Activated T-cell treated with anti-CD3 and anti-CD28 coated beads for 1 hour (primary cell): ENCODE results near the gene ETS2.
A peak's percentile ranks its signal among the peaks of the same experiment; 100 is the strongest.

Experiments
- DNase-seq: peaks from one replicate; pipeline ENCODE4 v3.0.0-alpha.2; 2020; ENCODE audit warnings: low read depth

ETS2 gene

DNA sequence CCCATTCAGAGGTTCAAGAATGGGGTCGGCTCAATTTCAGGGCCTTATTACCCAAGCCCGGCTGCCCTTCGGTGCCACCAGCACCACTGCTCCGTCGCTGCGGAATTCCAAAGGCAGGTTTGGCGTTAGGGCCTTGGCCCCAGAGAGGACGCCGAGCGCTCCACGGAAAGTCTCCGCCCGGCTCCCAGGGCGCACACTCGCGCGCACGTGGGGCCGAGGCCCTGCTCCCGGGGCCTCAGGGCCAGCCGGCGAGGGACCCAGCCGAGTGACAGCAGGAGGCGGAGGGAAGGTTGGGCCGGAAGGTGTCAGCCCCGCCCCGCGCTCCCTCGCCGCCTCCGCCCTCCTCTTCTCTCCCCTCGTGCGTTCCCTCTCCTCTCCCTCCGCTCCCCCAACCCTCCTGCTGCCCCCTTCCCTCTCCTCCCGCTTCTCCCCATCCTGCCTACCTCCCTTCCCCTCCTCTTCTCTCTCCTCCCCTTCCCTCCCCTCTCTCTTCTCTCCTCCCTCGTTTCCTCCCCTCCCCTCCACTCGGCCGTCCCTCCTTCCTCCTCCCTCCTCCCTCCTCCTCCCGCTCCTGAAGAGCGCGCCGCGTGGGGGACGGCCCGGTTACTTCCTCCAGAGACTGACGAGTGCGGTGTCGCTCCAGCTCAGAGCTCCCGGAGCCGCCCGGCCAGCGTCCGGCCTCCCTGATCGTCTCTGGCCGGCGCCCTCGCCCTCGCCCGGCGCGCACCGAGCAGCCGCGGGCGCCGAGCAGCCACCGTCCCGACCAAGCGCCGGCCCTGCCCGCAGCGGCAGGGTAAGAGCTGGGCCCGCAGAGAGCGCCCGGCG is at the start of gene ETS2:
ETS2 (plus strand) TSS at position 602 of the 825 bp plus-strand sequence. CDS start 4,106 bp downstream, outside the sequence.
- DNase-seq, result peak; percentile 54

DNA sequence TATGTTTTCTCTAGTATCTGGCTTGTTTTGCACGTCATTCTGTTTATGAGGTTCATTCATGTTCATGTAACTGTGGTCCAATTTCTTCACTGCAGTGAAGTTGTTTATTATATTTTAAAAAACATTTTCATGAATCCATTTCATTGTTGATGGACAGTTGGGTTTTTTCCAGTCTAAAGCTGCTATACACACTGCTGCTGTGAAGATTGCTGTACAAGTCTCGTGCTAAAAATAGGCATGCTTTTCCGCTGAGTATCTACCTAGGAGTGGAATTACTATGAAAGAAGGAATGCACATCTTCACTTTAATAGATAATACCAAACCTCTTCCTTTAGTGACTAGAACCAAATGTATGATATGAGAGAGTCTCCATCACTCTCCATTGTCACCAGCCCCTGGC is 49.0 kb upstream of the ETS2 start:
- DNase-seq, result no peak

DNA sequence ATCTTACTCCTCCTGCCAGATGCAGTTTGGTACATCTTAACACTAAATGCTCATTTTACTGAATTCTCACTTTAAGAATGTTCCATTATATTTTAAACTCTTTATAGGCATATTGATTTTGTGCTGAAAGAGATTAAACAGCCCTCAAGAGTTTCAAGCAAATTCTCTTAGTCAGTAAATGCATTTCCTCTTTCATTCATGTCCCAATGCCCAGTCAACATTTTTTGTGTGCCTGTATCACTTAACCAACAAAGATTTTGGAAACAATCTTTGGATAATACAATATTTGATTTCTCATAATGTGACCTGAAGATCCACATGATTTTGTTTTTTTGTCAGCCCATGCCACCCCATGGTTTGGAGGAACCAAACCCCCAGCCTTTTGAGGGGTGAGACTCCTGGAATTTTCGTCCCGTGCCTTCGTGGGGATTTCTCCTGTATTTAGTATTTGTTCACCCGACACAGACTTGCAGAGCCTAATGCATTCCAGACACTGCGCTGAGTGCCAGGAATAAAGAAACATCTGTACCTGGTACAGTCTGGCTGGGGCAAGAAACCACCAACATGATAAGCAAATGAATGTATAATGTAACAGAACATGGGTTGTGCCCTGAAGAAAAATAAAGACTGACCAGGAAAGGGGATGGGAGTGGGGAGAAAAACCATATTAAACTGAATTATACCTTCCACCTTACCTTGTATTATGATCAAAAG is 47.1 kb upstream of the ETS2 start:
- no peak for DNase-seq

DNA sequence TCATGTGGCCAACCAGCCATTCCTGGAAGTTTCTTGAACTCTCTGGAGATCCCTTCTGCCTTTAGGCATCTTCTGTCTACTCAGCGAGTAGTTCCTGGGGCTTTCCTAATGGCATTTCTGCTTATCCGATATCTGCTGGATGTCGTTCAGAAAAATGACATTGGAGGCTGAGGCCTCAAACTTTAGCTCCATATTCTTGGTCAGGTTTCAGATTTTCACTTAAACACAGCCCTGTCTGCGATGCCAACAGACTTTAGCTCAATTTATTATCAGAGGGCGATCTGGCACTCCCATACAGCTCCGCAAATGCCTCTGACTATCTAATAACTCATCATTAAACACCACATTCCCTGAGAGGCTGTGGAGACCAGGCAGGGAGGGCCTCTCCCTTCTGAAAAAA is 46.3 kb upstream of the ETS2 start:
- no peak for DNase-seq

DNA sequence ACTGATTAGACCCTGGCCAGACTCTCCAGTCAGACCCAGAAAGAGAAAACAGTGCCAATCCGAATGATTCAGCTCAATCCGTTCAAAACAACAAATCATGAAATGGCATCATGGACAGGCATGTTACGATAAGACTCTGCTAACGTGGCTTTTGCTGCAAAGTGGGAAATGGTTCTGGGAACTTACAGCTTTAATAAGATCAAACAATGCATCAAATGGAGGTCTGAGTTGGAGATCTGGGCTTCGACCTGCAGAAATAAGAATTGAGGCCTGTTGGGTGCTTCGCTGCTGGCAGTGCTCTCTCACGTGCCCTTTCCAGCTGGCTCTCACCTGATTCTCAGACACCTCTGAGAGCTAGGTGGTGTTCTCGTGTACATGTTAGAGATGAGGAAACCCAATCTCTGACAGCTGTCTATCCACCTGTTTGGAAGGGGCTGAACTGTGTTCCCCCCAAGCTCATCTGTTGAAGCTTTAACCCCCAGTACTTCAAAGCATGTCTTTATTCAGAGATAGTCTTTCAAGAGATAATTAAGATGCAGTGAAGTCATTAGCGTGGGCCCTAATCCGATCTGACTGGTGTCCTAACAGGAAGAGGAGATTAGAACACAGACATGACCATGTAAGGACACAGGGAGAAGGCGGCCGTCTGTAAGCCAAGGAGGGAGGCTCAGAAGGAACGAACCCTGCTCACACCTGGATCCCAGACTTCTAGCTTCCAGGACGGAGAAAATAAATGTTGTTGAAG is 45.5 kb upstream of the ETS2 start:
- no peak for DNase-seq

DNA sequence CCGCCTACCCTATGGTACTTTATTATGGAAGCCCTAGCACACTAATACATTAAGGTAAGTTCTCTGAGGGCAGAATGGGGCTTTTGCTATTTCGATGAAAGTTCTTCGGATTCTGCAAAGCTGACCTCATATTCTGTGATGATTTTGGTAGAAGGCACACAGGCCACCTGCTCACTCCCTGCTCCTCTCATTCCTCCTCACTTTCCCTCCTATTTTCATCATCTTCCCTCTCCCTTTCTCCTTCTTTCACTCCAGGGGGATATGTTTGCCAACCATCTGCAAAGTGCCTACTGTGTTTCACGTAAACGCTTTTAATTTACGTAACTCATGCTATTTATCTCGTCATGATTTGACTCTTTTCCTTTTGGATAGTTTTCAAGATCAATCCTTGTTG is 45.0 kb upstream of the ETS2 start:
- no peak for DNase-seq

DNA sequence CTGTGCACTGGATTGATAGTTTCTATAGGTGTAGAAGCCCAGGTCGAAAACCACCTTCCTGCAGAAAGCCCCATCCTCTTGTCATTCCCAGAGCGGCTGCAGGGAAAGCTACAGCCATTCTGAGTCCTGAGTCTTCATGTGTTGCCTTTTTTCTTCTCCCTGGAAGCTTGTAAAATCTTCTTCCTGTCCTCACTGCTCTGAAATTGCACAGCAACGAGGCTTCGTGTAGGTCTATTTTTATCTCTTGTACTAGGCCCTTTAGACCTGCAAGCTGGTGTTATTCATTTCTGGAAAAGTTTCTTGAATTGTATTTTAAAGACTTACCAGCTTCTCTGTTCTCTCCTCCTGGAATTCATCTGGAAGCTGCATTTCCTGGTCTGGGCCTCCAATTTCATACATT is 44.2 kb upstream of the ETS2 start:
- no peak for DNase-seq

DNA sequence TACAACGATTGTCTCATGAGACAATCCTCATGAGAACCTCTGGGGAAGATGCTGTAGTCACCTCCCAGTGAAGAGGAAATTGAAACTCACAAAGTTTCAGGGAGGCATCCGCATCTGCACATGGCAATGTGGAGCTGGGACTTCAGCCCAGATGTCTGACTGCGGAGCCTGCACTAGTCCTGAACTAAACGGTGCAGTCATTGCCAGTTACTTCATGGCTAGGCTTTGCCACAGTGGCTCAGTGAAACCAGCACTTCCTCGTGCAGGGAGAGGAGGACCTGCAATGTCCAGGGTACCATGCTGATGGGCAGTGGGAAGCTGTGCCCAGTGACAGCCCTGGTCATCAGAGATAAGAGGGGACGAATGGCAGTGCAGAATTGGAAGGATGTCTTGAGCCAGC is 40.7 kb upstream of the ETS2 start:
- DNase-seq, result no peak

DNA sequence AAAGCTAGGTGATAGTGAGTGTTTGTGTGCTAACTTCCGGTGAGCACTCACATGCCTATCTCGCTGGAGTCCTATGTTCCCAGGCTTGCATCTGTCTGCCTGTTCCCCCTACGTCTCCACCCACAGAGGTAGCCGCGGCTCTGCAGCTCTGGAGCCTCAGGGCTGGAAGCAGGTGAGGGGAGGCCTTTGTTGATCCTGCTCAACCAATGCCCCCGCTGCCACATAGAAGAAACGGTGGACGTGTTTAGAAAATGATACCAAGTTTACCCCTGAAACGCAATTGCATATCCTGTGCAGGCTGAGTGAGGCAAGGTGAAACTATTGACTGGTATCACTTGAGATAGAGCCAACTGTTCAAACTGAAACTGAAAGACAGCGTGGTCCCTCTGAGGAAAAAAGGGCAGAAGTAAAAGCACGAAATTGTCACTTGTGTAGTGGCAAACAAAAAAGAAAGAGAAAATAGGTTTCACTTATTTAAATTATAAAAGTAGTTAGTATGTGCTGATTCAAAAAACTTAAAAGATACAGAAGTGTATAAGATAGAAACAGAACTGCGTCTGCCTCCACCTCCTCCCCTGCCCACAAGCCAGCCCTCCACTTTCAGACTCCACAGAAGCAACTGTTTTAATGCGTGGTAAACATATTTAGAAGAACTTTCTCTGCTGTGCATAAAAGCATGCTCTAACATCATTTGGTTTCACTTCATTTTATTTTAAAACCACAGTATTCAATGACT is 38.6 kb upstream of the ETS2 start:
- DNase-seq, result peak; percentile 29

DNA sequence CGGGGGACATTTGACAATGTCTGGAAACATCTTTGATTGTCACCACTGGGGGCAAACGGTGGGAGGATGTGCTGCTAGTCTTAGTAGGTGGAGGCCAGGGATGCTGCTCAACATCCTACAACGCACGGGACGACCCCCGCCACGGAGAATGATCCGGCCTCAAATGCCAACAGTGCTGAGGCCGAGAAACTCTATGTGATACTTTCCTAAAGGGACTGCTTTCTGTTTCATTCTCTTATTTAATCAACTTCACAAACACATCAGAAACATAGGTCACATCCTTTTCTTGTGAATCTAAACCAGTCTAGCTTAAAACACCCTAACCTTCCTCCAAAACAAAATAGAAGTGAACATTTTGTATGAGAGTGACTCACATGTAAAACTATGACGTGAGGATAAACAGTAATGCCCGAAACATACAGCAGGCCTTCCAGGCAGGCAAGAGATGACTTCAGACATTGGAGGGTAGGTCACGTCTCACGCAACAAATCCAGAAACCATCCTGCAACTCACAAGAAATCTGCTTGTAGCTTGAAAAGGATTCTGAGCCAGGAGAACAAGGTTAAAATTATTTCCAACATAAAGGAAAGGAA is 37.2 kb upstream of the ETS2 start:
- no peak for DNase-seq

DNA sequence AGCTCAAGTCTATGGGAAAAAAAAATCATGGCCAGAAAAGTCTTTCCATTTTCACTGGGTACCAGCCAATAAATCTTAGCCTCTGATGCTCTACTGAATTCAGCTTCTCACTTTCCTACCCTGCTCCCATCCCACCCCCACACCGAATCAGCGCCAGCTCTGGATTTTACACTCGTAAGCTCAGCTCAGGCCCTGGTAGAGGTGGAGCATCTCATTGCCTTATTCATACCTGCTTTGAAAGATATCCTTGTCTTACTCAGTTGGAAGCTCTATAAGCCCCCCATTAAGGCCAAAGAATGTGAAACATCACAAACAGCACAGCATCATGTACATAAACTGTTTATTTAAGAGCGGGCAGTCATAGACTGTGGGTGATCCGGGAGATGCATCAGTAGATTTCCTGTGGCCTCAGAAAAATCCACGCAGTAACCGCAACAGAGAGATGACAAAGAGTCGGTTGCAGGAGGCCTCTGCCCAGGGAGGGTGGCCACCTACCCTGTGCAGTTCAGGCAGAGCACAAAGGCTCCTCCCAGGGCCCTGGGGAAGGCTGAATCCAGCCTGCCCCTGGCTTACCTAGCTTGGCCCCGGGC is 36.4 kb upstream of the ETS2 start:
- DNase-seq, result no peak

DNA sequence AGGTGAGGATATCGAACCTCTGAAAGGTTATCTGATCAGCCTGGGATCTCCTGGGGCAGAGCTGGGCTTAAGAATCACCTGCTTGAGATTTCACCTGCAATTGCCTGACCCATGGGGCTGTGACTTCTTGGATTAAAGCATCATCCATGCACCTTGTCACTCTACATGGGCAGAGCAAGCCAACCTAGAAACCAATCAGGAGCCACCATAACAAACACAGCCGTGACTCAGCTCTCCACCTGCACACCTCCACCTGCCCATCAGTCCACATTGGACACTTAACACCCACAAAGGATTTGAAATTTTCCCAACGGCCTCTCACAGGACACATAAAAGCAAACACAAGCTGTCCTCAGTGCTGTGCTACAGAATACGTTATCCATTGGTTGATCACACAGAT is 35.1 kb upstream of the ETS2 start:
- no peak for DNase-seq

DNA sequence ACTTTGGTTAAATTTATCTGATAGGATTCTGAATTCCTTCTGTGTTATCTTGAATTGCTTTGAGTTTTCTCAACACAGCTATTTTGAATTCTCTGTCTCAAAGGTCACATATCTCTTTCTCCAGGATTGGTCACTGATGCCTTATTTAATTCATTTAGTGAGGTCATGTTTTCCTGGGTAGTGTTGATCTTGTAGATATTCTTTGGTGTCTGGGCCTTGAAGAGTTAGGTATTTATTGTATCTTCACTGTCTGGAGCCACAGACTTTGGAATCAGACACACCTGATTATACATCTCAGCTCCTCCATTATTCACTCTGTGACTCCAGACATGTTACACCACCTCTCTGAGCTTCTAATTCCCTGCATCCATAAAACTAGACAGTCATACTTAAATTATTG is 34.2 kb upstream of the ETS2 start:
- DNase-seq, result no peak

DNA sequence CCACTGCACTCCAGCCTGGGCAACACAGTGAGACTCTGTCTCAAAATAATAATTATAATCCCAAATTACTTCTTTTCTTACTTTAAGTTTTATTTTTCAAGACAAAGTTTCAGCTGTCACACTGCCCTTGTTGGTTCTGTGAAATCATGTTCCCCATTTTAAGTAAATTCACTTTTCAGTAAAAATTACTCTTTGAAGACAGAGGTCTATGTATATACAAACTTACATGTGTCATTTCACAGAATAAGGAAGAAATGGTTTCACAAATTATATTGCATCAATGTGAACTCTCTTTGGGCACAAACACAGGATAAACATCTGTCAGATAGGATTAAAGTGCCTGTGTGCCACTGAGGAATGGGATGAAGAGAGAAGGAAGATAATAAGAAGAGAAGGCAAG is 33.1 kb upstream of the ETS2 start:
- no peak for DNase-seq

DNA sequence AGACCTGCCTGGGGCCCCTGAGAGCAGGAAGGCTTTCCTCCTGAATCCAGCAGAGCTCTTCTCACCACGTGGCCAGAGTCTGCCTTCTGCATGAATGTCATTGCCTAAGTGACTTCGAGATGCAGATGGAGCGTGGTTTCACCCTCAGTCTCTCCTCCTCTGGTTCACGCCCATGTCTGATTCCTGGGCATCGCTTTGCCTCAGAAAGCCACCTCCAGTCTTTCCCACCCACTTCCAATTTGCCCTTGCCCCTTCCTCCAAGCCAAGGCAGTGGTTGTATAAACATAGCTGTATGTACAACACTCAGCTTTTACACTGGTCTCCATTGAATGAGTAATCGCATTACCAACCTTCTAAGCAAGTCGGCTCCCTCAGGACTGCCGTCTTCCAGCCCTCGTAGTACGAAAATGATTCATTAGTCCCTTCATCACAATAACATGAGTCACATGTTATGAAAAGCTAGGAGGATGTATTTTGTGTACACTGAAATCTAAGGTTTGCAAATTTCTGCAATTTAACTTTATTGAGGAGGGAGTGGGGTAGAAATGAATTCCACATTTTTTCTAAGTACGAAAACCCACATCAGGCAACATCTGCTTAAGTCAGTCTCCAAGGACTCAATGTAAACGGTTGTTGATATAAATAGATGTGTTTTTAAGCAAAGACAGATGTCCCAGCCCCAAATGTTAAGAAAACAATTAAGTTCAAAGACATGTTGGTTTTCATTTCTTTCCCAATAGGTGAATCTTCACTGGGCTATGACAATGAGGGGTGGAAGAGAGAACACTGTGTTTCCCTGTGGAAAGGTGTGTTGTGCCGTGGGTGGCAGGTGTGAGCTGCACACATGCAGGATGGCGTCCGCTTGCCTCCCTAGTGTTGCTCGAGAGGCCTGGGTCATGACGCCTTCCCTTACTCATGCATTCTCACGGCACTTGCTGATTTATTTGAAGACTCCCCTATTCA is 32.3 kb upstream of the ETS2 start:
- DNase-seq, result no peak

DNA sequence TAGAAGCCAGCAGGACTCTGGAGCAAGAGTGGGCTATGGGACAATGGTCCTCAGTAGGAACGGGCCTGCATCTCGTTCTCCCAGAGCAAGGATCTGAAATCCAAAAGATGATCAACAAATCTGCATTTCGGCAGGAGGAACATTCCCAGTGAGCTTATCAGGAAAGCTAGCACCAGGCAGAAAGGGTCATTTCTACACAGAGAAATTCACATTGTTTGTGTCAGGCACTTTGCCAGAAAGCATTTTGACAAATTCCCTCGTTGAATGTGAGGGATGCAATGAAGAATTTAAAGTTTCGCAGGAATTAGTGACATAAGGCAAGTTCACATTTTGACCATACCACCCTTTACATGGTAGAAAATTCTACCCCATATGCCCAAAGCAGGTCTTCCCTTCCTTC is 31.6 kb upstream of the ETS2 start:
- no peak for DNase-seq

DNA sequence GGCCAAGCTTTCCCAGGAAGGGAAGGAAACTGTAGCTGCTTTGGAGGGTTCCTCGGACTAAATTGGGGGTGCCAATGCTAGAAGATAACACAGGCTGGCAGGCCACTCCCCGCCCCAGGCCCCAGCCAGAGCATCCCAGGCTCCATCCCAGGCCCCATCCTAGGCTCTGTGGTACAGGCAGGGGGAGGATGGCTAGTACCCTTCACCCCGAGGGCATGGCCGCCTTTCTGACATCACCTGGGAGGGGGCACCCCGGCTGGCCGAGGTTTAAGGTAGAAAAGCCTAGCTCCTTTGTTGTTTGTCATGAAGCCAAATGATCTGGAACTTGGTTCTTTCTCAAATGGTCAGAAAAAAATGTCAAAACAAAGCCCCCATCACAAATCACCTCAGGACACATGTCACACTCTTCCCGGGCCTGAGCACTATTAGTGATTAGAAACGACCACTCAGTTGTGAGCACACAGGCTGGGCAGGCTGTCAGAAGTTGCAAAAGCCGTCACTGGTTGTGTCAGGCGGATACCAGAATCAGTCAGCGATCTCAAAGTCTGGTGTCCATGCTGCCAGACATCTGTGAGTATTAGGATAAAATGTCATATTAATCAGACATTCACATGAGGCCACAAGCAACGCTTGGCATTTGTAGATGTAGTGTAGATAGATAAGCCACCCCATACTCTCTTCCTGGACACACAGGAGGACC is 31.0 kb upstream of the ETS2 start:
- DNase-seq, result no peak

DNA sequence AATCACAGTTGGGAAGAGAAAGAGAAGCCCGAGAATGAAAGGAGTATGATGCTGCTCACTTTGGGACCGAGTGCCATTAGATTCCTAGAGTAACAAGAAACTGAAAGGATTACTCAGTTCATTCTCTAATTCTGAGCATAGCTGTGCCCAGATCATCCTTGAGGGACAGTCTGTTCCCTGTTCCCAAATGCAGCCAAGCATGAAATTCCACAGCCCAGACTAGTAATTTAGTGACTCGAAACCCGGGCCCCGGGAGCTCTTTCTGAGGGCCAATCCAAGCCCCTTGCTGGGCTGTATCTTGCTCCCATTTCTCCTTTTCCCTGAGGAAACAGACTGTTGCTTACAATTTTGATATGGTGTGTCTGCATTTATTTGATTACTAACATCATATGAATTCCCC is 30.0 kb upstream of the ETS2 start:
- no peak for DNase-seq

DNA sequence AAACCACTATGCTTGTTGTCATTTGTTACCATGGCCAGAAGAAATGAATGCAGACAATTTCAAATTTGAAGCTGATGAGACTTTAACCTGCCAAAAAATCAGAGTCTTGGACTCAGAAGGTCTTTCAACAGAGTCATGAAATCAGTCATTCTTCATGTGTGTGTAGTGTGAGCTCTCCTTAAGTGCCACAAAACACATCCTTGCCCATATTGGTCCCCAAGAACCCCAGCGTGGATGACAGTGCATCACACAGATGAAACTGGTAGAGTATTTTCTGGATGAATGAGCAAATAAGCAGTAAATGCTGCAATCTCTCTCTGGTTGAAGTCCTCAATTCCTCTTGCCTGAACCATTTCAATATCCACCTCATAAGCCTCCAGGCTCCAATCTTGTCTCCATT is 28.7 kb upstream of the ETS2 start:
- no peak for DNase-seq

DNA sequence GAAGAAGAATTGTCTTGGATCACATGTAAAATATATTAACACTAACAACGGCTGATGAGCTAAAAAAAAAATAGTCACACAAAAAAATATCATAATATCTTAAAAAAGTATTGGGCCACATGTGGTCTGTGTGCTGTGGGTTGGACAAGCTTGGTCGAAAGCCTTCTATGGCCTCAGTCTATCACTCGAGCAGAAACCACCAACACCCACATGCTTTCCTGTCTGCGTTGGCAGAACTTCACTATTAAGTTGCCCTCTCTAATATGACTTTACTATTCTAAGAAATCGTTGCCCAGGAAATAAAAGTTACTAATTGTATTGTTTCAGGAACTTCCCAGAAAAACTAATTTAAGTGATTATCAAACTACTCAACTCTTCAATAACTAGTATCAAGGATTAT is 28.2 kb upstream of the ETS2 start:
- no peak for DNase-seq
